SKM-1 (cell line): ENCODE measurements around the gene TSPAN13.

ENCODE experiments used
- DNase-seq: peaks from one replicate; lab custom pipeline; 2025; ENCODE audit not compliant: unreplicated experiment; lab: John Stamatoyannopoulos, UW

Gene TSPAN13

GRCh38 chr7:16810112-16810511, 56.6 kb downstream of the TSPAN13 start:
- DNase-seq: no peak

- no peak for DNase-seq
Measured at GRCh38 chr7:16810573-16810972, 57.0 kb downstream of the TSPAN13 start.

GRCh38 chr7:16811551-16811950, 58.0 kb downstream of the TSPAN13 start:
- DNase-seq: no peak

GRCh38 chr7:16812542-16813231, 59.1 kb downstream of the TSPAN13 start:
- no peak for DNase-seq

- peak; percentile 59 for DNase-seq
Measured at GRCh38 chr7:16813232-16813616, 59.7 kb downstream of the TSPAN13 start.

GRCh38 chr7:16815001-16815400, 61.4 kb downstream of the TSPAN13 start:
- no peak for DNase-seq

GRCh38 chr7:16816824-16817223, 63.3 kb downstream of the TSPAN13 start:
- peak; percentile 66 for DNase-seq

- no peak for DNase-seq
Measured at GRCh38 chr7:16817536-16817935, 64.0 kb downstream of the TSPAN13 start.

- no peak for DNase-seq
Measured at GRCh38 chr7:16818732-16819131, 65.2 kb downstream of the TSPAN13 start.

- DNase-seq: no peak
Measured at GRCh38 chr7:16822029-16822428, 68.5 kb downstream of the TSPAN13 start.

- no peak for DNase-seq
Measured at GRCh38 chr7:16826060-16826459, 72.5 kb downstream of the TSPAN13 start.

- no peak for DNase-seq
Measured at GRCh38 chr7:16833373-16833772, 79.8 kb downstream of the TSPAN13 start.
